ENCODE results near the gene FGF19.

FGF19 gene

DNA sequence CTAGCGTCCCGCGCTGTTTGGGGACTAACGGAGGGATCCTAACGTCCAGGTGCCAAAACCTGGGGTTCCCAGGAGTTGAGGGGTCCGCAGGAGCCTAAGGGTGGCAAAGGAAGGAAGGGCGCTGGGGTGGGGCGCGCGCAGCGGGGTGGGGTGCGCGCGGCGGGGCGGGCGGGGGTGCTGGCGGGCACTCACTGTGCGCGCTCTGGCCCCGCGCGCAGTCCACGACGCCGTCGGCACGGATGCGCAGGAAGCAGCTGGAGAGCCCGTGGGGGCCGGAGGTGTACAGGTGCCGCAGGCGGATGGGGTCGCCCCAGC is 412 bp downstream of the FGF19 start:
- Histone ChIP-seq H3K4me3 (ENCODE audit: low read depth, low read length, poor library complexity, severe bottlenecking) (no peak overlapping the region), H3K27ac (ENCODE audit: low read depth, low read length, poor library complexity, severe bottlenecking) (no peak overlapping the region), H3K36me3 (ENCODE audit: insufficient read depth, low read length) (no peaks in the 10 kb centered on the region), H3K9ac (ENCODE audit: low read length) (no peak overlapping the region), H3K79me2 (ENCODE audit: insufficient read depth, low read length) (no peaks in the 10 kb centered on the region), H3K4me1 (ENCODE audit: insufficient read depth, low read length, severe bottlenecking) (no peaks in the 10 kb centered on the region), H3K9me2 (ENCODE audit: low read depth, low read length) (no peaks in the 10 kb centered on the region), H2AFZ (ENCODE audit: low read length) (no peak overlapping the region), H4K20me1 (ENCODE audit: insufficient read depth, low read length) (no peaks in the 10 kb centered on the region), H3F3A (ENCODE audit: insufficient read depth, low read length) (no peaks in the 10 kb centered on the region), H3K27me3 (ENCODE audit: insufficient read depth, low read length) (peaks cover 5% of the 10 kb centered on the region; the same call in 1 of the 2 replicates), H3K9me3 (ENCODE audit: low read length) (no peaks in the 10 kb centered on the region), H3K4me2 (ENCODE audit: low read length) (no peak overlapping the region)
- TF ChIP-seq, protein P1, sequence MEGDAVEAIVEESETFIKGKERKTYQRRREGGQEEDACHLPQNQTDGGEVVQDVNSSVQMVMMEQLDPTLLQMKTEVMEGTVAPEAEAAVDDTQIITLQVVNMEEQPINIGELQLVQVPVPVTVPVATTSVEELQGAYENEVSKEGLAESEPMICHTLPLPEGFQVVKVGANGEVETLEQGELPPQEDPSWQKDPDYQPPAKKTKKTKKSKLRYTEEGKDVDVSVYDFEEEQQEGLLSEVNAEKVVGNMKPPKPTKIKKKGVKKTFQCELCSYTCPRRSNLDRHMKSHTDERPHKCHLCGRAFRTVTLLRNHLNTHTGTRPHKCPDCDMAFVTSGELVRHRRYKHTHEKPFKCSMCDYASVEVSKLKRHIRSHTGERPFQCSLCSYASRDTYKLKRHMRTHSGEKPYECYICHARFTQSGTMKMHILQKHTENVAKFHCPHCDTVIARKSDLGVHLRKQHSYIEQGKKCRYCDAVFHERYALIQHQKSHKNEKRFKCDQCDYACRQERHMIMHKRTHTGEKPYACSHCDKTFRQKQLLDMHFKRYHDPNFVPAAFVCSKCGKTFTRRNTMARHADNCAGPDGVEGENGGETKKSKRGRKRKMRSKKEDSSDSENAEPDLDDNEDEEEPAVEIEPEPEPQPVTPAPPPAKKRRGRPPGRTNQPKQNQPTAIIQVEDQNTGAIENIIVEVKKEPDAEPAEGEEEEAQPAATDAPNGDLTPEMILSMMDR (IDR thresholded peaks at IDR 0.05; ENCODE audit: low read length), result no peak
- no peak for TF ChIP-seq EZH2 (IDR thresholded peaks at IDR 0.05; ENCODE audit: borderline replicate concordance, low read length)

DNA sequence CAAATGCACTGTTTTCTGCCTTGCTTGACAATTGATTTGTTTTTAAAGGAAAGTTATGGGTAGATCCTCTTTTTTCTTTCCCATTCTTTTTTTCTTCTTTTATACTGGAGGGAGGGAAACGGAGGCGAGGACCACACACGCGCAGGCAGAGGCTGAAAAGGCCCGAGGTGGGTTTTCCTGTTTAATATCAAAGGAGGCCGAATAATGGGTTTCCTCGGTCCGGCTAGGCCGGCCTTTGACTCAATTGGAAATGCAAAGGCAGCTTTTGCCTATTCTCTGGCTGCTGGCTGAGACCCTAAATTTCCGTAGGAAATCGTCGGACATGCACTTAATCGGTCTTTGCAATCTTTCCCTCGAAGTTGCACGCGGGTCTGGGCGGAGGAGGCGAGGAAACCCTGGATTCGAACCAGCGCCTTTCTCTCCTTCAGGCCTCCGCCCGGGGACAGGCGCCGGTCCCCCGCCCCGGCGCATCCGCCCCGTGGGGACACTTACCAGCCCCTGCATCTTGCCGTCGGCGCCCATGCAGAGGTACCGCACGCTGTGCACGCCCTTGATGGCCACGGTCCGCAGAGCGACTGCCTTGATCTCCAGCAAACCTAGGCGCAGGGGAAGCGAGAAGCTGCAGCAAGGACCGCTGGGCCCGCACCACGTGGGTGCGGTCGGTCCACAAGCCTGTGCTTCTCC is 911 bp downstream of the FGF19 start:
- TF ChIP-seq EZH2 (IDR thresholded peaks at IDR 0.05; ENCODE audit: borderline replicate concordance, low read length), result no peak
- TF ChIP-seq, protein P1 (IDR thresholded peaks at IDR 0.05; ENCODE audit: low read length), result no peak

DNA sequence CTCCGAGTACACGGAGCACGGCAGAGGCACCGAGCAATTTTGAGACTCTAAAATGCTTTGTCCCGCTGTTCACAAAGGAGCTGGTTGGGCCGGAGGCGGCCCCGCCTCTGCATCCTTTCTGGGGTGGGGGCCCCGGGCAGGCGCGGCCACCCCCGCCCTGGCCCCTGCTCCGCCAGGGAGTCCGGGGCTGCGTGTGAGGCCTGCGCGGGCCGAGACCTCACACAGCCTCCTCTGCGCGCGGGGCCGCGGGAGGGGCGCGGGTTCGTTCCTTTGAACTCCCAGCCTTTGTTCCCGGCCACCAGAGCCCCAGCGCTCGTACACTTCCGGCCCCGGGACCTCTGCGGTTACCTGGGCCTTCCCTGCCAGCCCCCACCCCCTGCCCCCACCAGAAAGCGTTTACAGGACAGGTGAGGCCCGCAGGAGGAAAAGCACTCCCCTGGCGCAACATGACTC is 1.6 kb downstream of the FGF19 start:
- no peak overlapping the region for H3K27ac ChIP-seq (ENCODE audit: low read depth, low read length, poor library complexity, severe bottlenecking)
- H3K27me3 ChIP-seq (ENCODE audit: insufficient read depth, low read length), result peaks cover 5% of the 10 kb centered on the region; the same call in 1 of the 2 replicates
- H3K9me3 ChIP-seq (ENCODE audit: low read length), result no peaks in the 10 kb centered on the region
- H4K20me1 ChIP-seq (ENCODE audit: insufficient read depth, low read length), result no peaks in the 10 kb centered on the region
- no peak overlapping the region for H3K4me3 ChIP-seq (ENCODE audit: low read depth, low read length, poor library complexity, severe bottlenecking)
- no peaks in the 10 kb centered on the region for H3F3A ChIP-seq (ENCODE audit: insufficient read depth, low read length)
- no peak for TF ChIP-seq EZH2 (IDR thresholded peaks at IDR 0.05; ENCODE audit: borderline replicate concordance, low read length)
- TF ChIP-seq, protein P1 (IDR thresholded peaks at IDR 0.05; ENCODE audit: low read length), result no peak
- H2AFZ ChIP-seq (ENCODE audit: low read length), result no peak overlapping the region
- H3K9ac ChIP-seq (ENCODE audit: low read length), result no peak overlapping the region
- H3K9me2 ChIP-seq (ENCODE audit: low read depth, low read length), result no peaks in the 10 kb centered on the region
- H3K79me2 ChIP-seq (ENCODE audit: insufficient read depth, low read length), result no peaks in the 10 kb centered on the region
- H3K4me2 ChIP-seq (ENCODE audit: low read length), result no peak overlapping the region
- H3K36me3 ChIP-seq (ENCODE audit: insufficient read depth, low read length), result no peaks in the 10 kb centered on the region
- H3K4me1 ChIP-seq (ENCODE audit: insufficient read depth, low read length, severe bottlenecking), result no peaks in the 10 kb centered on the region

More for the DNA sequence above, 911 bp downstream of the FGF19 start:
- Histone ChIP-seq H3K9me2 (ENCODE audit: low read depth, low read length) (no peaks in the 10 kb centered on the region), H3K36me3 (ENCODE audit: insufficient read depth, low read length) (no peaks in the 10 kb centered on the region), H3K4me1 (ENCODE audit: insufficient read depth, low read length, severe bottlenecking) (no peaks in the 10 kb centered on the region), H3K27me3 (ENCODE audit: insufficient read depth, low read length) (peaks cover 5% of the 10 kb centered on the region; the same call in 1 of the 2 replicates), H3K9ac (ENCODE audit: low read length) (no peak overlapping the region), H3K4me2 (ENCODE audit: low read length) (no peak overlapping the region), H3K4me3 (ENCODE audit: low read depth, low read length, poor library complexity, severe bottlenecking) (no peak overlapping the region), H3K27ac (ENCODE audit: low read depth, low read length, poor library complexity, severe bottlenecking) (no peak overlapping the region), H3K9me3 (ENCODE audit: low read length) (no peaks in the 10 kb centered on the region), H3F3A (ENCODE audit: insufficient read depth, low read length) (no peaks in the 10 kb centered on the region), H4K20me1 (ENCODE audit: insufficient read depth, low read length) (no peaks in the 10 kb centered on the region), H3K79me2 (ENCODE audit: insufficient read depth, low read length) (no peaks in the 10 kb centered on the region), H2AFZ (ENCODE audit: low read length) (no peak overlapping the region)
